Mesendoderm (in vitro differentiated cells): ENCODE results near the gene KRTAP5-6.

Experiments used
- DNase-seq: peaks from one replicate; pipeline ENCODE4 v3.0.0; 2013
- H2AK5ac ChIP-seq: 2 replicates; pipeline ENCODE4 v1.6.1; 2013; ENCODE audit warnings: low read length, inconsistent platforms
- H2BK120ac ChIP-seq: 2 replicates; pipeline ENCODE4 v1.6.1; 2013; ENCODE audit warnings: low read depth, mild to moderate bottlenecking, low read length, moderate library complexity, mixed read lengths
- H2BK15ac ChIP-seq: replicated peaks from 2 replicates; pipeline ENCODE4 v1.6.1; 2013; ENCODE audit warnings: low read depth, mild to moderate bottlenecking, moderate library complexity
- H2BK5ac ChIP-seq: 2 replicates; pipeline ENCODE4 v1.6.1; 2013; ENCODE audit warnings: low read length, inconsistent platforms
- H3K18ac ChIP-seq: 2 replicates; pipeline ENCODE4 v1.6.1; 2013; ENCODE audit warnings: mild to moderate bottlenecking, low read length, mixed read lengths
- H3K23ac ChIP-seq: one replicate; pipeline ENCODE4 v1.6.1; 2013; ENCODE audit warnings: low read length
- H3K27ac ChIP-seq: 2 replicates; pipeline ENCODE4 v1.5.1; 2013; ENCODE audit warnings: low read depth, mild to moderate bottlenecking, inconsistent platforms, low read length, moderate library complexity
- H3K27me3 ChIP-seq: 2 replicates; pipeline ENCODE4 v1.6.1; 2013; ENCODE audit warnings: low read length, control low read depth, mild to moderate bottlenecking, inconsistent platforms; ENCODE audit not compliant: insufficient read depth, poor library complexity
- H3K36me3 ChIP-seq: 2 replicates; pipeline ENCODE4 v1.6.1; 2013; ENCODE audit warnings: low read length, inconsistent platforms; ENCODE audit not compliant: control insufficient read depth, insufficient read depth
- H3K4ac ChIP-seq: one replicate; pipeline ENCODE4 v1.6.1; 2013; ENCODE audit warnings: low read depth, mild to moderate bottlenecking, low read length, moderate library complexity
- H3K4me1 ChIP-seq: 2 replicates; pipeline ENCODE4 v1.6.1; 2013; ENCODE audit warnings: low read depth, low read length, inconsistent platforms; ENCODE audit not compliant: control insufficient read depth
- H3K4me2 ChIP-seq: 2 replicates; pipeline ENCODE4 v1.6.1; 2013; ENCODE audit warnings: low read length
- H3K4me3 ChIP-seq: 2 replicates; pipeline ENCODE4 v1.5.1; 2013; ENCODE audit warnings: mild to moderate bottlenecking, low read length
- H3K56ac ChIP-seq: one replicate; pipeline ENCODE4 v1.6.1; 2013; ENCODE audit warnings: low read length
- H3K79me1 ChIP-seq: 2 replicates; pipeline ENCODE4 v1.6.1; 2013; ENCODE audit warnings: low read length, inconsistent platforms
- H3K79me2 ChIP-seq: 2 replicates; pipeline ENCODE4 v1.6.1; 2013; ENCODE audit warnings: mild to moderate bottlenecking, low read length; ENCODE audit not compliant: control insufficient read depth, insufficient read depth
- H3K9ac ChIP-seq: 2 replicates; pipeline ENCODE4 v1.6.1; 2013; ENCODE audit warnings: low read length, inconsistent platforms
- H4K5ac ChIP-seq: one replicate; pipeline ENCODE4 v1.6.1; 2013; ENCODE audit warnings: low read length
- H4K8ac ChIP-seq: one replicate; pipeline ENCODE4 v1.6.1; 2013; ENCODE audit warnings: low read depth, mild to moderate bottlenecking, control low read depth, low read length, moderate library complexity
- WGBS: extraction: QIAGEN DNeasy Blood & Tissue Kit; methylation state at CpG from one replicate; pipeline ENCODE4 v1.1.7; 2013; ENCODE audit warnings: low lambda C conversion rate, missing lambda C conversion rate; ENCODE audit not compliant: insufficient coverage; ENCODE audit errors: extremely low coverage; 5-methylcytosine and 5-hydroxymethylcytosine counted together

The KRTAP5-6 gene

DNA sequence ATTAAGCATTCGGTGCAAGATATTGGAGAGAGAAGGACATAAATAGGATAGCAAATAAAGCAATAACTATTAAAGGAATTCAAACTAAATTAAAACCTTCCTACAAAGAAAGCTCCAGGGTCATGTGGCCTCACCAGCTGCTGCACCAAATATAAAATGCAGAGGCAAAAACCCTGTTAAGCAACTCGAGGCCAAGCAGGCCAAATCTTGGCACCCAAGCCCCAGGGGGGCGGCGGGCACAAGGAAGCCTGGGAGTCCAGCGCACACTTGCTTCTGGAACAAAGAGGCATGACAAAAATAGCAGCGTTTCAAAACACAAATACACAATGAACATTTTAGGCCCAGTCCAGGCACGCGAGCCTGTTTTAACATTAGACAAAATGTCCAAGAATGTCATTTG is 20.8 kb downstream of the KRTAP5-6 start:
- no peak overlapping the region for H3K23ac ChIP-seq
- no peak overlapping the region for H4K5ac ChIP-seq
- H3K4me1 ChIP-seq = no peaks in the 10 kb centered on the region
- DNase-seq = no peak
- WGBS = no CpG with 5 or more reads among the region's 8 CpGs
- H3K18ac ChIP-seq = no peak overlapping the region
- no peak overlapping the region for H2AK5ac ChIP-seq
- H3K27me3 ChIP-seq = no peaks in the 10 kb centered on the region
- H3K36me3 ChIP-seq = no peaks in the 10 kb centered on the region
- no peak overlapping the region for H3K9ac ChIP-seq
- H3K27ac ChIP-seq = no peak overlapping the region
- H3K79me1 ChIP-seq = no peaks in the 10 kb centered on the region
- no peaks in the 10 kb centered on the region for H3K79me2 ChIP-seq
- no peak overlapping the region for H2BK5ac ChIP-seq
- no peak overlapping the region for H3K4me2 ChIP-seq
- H3K4ac ChIP-seq = no peak overlapping the region
- no peak overlapping the region for H3K56ac ChIP-seq
- H3K4me3 ChIP-seq = no peak overlapping the region
- H2BK120ac ChIP-seq = no peak overlapping the region
- H2BK15ac ChIP-seq = no peak overlapping the region
- no peak overlapping the region for H4K8ac ChIP-seq

DNA sequence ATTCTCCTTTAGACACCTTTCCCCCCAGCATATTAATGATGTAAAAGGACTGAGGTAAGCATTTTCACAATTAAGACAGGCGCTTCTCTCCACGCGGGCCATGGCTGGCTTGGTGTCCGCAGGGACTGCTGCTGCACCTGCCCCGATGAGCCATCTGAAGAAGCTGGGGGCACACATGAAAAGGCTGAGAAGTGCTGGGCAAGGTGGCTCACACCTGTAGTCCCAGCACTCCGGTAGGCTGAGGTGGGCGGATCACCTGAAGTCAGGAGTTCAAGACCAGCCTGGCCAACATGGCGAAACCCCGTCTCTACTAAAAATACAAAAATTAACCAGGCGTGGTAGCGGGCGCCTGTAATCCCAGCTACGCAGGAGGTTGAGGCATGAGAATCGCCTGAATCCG is 21.3 kb downstream of the KRTAP5-6 start:
- Histone ChIP-seq H3K4ac (no peak overlapping the region), H3K79me1 (no peaks in the 10 kb centered on the region), H3K18ac (no peak overlapping the region), H3K56ac (no peak overlapping the region), H3K23ac (no peak overlapping the region), H3K27ac (no peak overlapping the region), H3K4me3 (no peak overlapping the region), H2AK5ac (no peak overlapping the region), H2BK120ac (no peak overlapping the region), H3K4me2 (no peak overlapping the region), H3K79me2 (no peaks in the 10 kb centered on the region), H2BK15ac (no peak overlapping the region), H3K4me1 (no peaks in the 10 kb centered on the region), H3K27me3 (no peaks in the 10 kb centered on the region), H4K5ac (no peak overlapping the region), H4K8ac (no peak overlapping the region), H2BK5ac (no peak overlapping the region), H3K36me3 (no peaks in the 10 kb centered on the region), H3K9ac (no peak overlapping the region)
- no CpG with 5 or more reads among the region's 15 CpGs for WGBS
- no peak for DNase-seq

DNA sequence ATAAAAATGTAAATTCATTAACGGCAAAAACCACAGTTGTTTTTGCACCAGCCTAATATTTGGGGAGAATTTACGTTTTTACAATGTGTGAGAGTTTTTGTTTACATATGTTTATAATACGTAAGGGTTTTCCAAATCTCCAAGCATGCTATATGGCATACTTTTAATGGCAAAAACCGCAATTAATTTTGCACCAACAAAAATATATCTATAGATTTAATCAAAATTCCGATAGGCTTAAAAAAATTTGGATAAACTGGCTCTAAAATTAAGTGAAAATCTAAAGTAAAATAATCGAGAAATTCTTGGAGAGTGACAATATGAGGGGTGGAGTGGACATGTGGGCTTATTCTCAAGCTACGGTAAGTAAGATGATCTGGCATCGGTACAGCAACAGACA is 22.8 kb downstream of the KRTAP5-6 start:
- DNase-seq = no peak
- Histone ChIP-seq H3K79me2 (no peaks in the 10 kb centered on the region), H3K9ac (no peak overlapping the region), H3K18ac (no peak overlapping the region), H2BK5ac (no peak overlapping the region), H4K8ac (no peak overlapping the region), H3K27ac (no peak overlapping the region), H2BK15ac (no peak overlapping the region), H3K4ac (no peak overlapping the region), H3K4me1 (no peaks in the 10 kb centered on the region), H3K4me2 (no peak overlapping the region), H4K5ac (no peak overlapping the region), H2BK120ac (no peak overlapping the region), H3K23ac (no peak overlapping the region), H3K4me3 (no peak overlapping the region), H3K56ac (no peak overlapping the region), H3K27me3 (no peaks in the 10 kb centered on the region), H2AK5ac (no peak overlapping the region), H3K36me3 (no peaks in the 10 kb centered on the region), H3K79me1 (no peaks in the 10 kb centered on the region)
- WGBS = no CpG with 5 or more reads among the region's 8 CpGs

DNA sequence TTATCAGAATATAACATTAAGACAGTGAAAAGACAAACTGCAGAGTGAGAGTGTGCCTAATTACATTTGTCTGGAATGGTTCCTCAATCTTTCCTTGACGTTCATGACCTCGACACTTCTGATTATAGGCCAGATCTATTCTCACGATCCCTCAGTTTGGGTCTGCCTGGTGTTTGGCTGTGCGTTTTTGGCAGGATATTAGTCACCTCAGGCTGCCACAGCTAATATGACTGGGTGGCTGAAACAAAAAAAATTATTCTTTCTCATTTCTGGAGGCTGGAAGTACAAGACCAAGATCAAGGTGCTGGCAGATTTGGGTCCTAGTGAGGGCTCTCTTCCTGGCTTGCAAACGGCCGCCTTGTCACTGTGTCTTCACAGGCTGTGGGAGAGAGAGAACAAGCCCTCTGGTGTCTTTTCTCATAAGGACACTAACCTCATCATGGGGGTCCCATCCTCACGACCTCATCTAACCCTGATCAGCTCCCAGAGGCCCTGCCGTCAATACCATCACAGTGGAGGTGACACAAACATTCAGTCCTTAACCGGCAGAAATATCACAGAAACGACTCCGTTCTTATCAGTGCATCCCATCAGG is 30.2 kb downstream of the KRTAP5-6 start:
- no peak overlapping the region for H3K23ac ChIP-seq
- H4K8ac ChIP-seq = no peak overlapping the region
- no peak overlapping the region for H3K4ac ChIP-seq
- WGBS = no CpG with 5 or more reads among the region's 11 CpGs
- H2BK15ac ChIP-seq = no peak overlapping the region
- no peak overlapping the region for H4K5ac ChIP-seq
- H3K79me1 ChIP-seq = no peaks in the 10 kb centered on the region
- DNase-seq = no peak
- no peak overlapping the region for H3K9ac ChIP-seq
- no peaks in the 10 kb centered on the region for H3K4me1 ChIP-seq
- no peak overlapping the region for H3K18ac ChIP-seq
- no peak overlapping the region for H3K56ac ChIP-seq
- H2BK5ac ChIP-seq = no peak overlapping the region
- H2AK5ac ChIP-seq = no peak overlapping the region
- H3K79me2 ChIP-seq = no peaks in the 10 kb centered on the region
- no peaks in the 10 kb centered on the region for H3K36me3 ChIP-seq
- H3K4me3 ChIP-seq = no peak overlapping the region
- H3K4me2 ChIP-seq = no peak overlapping the region
- no peak overlapping the region for H3K27ac ChIP-seq
- H2BK120ac ChIP-seq = no peak overlapping the region
- H3K27me3 ChIP-seq = no peaks in the 10 kb centered on the region

DNA sequence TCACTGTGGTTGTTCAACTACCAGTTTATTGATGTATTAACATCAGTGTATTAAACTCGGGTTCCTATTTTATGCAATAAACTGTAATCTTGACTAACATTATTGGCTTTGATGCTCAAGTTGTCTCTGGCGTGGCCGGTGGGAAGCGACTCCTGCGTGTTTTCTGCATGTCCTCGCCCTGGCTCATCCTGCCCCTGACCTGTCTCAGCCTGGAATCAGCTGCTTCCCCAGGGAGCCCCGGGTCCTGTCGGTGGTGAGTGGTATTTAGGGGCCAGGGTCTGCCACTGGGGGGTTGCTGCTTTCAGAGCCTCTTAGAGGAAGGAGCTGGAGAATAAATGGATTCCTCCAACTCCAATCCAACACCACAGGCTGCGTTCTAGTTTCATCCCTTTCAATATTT is 30.9 kb downstream of the KRTAP5-6 start:
- Histone ChIP-seq H3K36me3 (no peaks in the 10 kb centered on the region), H2AK5ac (no peak overlapping the region), H3K27ac (no peak overlapping the region), H3K56ac (no peak overlapping the region), H3K23ac (no peak overlapping the region), H3K79me1 (no peaks in the 10 kb centered on the region), H2BK120ac (no peak overlapping the region), H4K8ac (no peak overlapping the region), H3K79me2 (no peaks in the 10 kb centered on the region), H2BK5ac (no peak overlapping the region), H4K5ac (no peak overlapping the region), H3K4me2 (no peak overlapping the region), H3K4ac (no peak overlapping the region), H3K27me3 (no peaks in the 10 kb centered on the region), H2BK15ac (no peak overlapping the region), H3K4me1 (no peaks in the 10 kb centered on the region), H3K4me3 (no peak overlapping the region), H3K18ac (no peak overlapping the region), H3K9ac (no peak overlapping the region)
- no peak for DNase-seq
- WGBS = no CpG with 5 or more reads among the region's 9 CpGs

DNA sequence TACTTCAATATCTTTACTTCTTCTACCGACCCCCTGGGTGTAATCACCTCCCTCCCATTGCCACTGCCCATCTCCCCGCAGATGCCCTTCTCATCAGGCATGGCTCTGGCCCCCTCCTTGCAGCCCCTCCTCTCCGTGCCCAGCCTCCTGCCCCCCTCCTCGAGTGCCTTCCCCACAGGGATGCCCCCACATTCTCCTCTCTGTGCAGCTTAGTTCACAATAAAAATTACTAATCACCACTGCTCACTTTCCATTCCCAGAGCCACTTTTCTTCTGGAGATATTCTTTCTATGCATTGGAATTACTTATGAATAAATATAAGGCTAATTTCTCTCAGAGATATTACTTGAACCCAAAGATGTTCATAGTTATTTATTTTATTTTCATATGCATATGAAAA is 31.3 kb downstream of the KRTAP5-6 start:
- no peak overlapping the region for H3K23ac ChIP-seq
- H3K4me2 ChIP-seq = no peak overlapping the region
- H3K4me3 ChIP-seq = no peak overlapping the region
- H4K5ac ChIP-seq = no peak overlapping the region
- no peak overlapping the region for H3K56ac ChIP-seq
- H4K8ac ChIP-seq = no peak overlapping the region
- H3K36me3 ChIP-seq = no peaks in the 10 kb centered on the region
- H2BK15ac ChIP-seq = no peak overlapping the region
- no peak overlapping the region for H2AK5ac ChIP-seq
- H3K79me2 ChIP-seq = no peaks in the 10 kb centered on the region
- H3K27ac ChIP-seq = no peak overlapping the region
- H3K4me1 ChIP-seq = no peaks in the 10 kb centered on the region
- no peak overlapping the region for H2BK120ac ChIP-seq
- H3K18ac ChIP-seq = no peak overlapping the region
- no peak overlapping the region for H3K4ac ChIP-seq
- no peak for DNase-seq
- no peak overlapping the region for H3K9ac ChIP-seq
- no peaks in the 10 kb centered on the region for H3K79me1 ChIP-seq
- no CpG with 5 or more reads among the region's 4 CpGs for WGBS
- no peaks in the 10 kb centered on the region for H3K27me3 ChIP-seq
- H2BK5ac ChIP-seq = no peak overlapping the region
